WTC11 (cell line): ENCODE measurements around the gene KCNK7.

Experiments used
- ATF3 ChIP-seq: sonication (generic); formaldehyde crosslinking; conservative IDR thresholded peaks from 2 replicates; pipeline ENCODE4 v1.8.1; 2022; ENCODE audit warnings: mild to moderate bottlenecking, missing genetic modification reagents
- CTCF ChIP-seq: fragments of 200-600 bp; IDR thresholded peaks from 2 replicates; pipeline ENCODE4 v1.8.0; 2022; ENCODE audit warnings: antibody characterized with exemption
- FOXP1 ChIP-seq: sonication (generic); formaldehyde crosslinking; IDR thresholded peaks from 2 replicates; pipeline ENCODE4 v1.8.0; 2022; ENCODE audit warnings: missing genetic modification reagents, mild to moderate bottlenecking, moderate library complexity, borderline replicate concordance
- HMGXB4 ChIP-seq: sonication (generic); formaldehyde crosslinking; IDR thresholded peaks from 2 replicates; pipeline ENCODE4 v1.8.1; 2023; ENCODE audit warnings: mild to moderate bottlenecking, moderate library complexity, missing genetic modification reagents
- JUN ChIP-seq: sonication (generic); formaldehyde crosslinking; IDR thresholded peaks from 2 replicates; pipeline ENCODE4 v1.8.0; 2023; ENCODE audit warnings: mild to moderate bottlenecking, missing genetic modification reagents
- MYBL2 ChIP-seq: sonication (generic); formaldehyde crosslinking; IDR thresholded peaks from 2 replicates; pipeline ENCODE4 v1.8.1; 2023; ENCODE audit warnings: mild to moderate bottlenecking, moderate library complexity, missing genetic modification reagents
- TEAD4 ChIP-seq: sonication (generic); formaldehyde crosslinking; IDR thresholded peaks from 2 replicates; pipeline ENCODE4 v1.8.0; 2022; ENCODE audit warnings: mild to moderate bottlenecking, missing genetic modification reagents
- ZNF121 ChIP-seq: sonication (generic); formaldehyde crosslinking; IDR thresholded peaks from 2 replicates; pipeline ENCODE4 v1.8.0; 2023; ENCODE audit warnings: missing genetic modification reagents
- ZNF138 ChIP-seq: sonication (generic); formaldehyde crosslinking; conservative IDR thresholded peaks from 2 replicates; pipeline ENCODE4 v1.8.1; 2022; ENCODE audit warnings: mild to moderate bottlenecking, moderate library complexity, missing genetic modification reagents
- ZNF263 ChIP-seq: sonication (generic); formaldehyde crosslinking; IDR thresholded peaks from 2 replicates; pipeline ENCODE4 v1.8.1; 2022; ENCODE audit warnings: low read depth, mild to moderate bottlenecking, moderate library complexity, missing genetic modification reagents
- ZNF281 ChIP-seq: sonication (generic); formaldehyde crosslinking; IDR thresholded peaks from 2 replicates; pipeline ENCODE4 v1.8.0; 2023; ENCODE audit warnings: mild to moderate bottlenecking, missing genetic modification reagents
- ZNF423 ChIP-seq: fragments of 250-450 bp; sonication (Bioruptor Pico); IDR thresholded peaks from 2 replicates; pipeline ENCODE4 v2.1.2; 2022; ENCODE audit warnings: mild to moderate bottlenecking, moderate library complexity

GRCh38 chr11:65584723-65585171 is 10.9 kb downstream of the KCNK7 start:
- no peak for TF ChIP-seq JUN (CRISPR knock-in tag)
- no peak for TF ChIP-seq CTCF
- no peak for TF ChIP-seq HMGXB4 (CRISPR knock-in tag)
- TF ChIP-seq ZNF263 (CRISPR knock-in tag) = no peak
- TF ChIP-seq ZNF121 (CRISPR knock-in tag) = no peak
- no peak for TF ChIP-seq MYBL2 (CRISPR knock-in tag)
- no peak for TF ChIP-seq ZNF281 (CRISPR knock-in tag)
- no peak for TF ChIP-seq ATF3
- TF ChIP-seq FOXP1 (CRISPR knock-in tag) = no peak
- TF ChIP-seq ZNF423 (CRISPR knock-in tag) = no peak
- no peak for TF ChIP-seq ZNF138 (CRISPR knock-in tag)
- no peak for TF ChIP-seq TEAD4 (CRISPR knock-in tag)
